KOPT-K1 (cell line): ENCODE measurements around the gene KITLG.
"Not testable (repeated sequence)": the region's sequence is repeated elsewhere in the genome, so short reads cannot be mapped to it uniquely, and the experiment has no call there.

Experiments
- H3K27ac ChIP-seq: fragments of 200-600 bp; sonication (generic); 2 replicates; pipeline ENCODE4 v1.5.1; 2016; ENCODE audit warnings: antibody characterized with exemption, mild to moderate bottlenecking, low read depth, low read length; ENCODE audit not compliant: poor library complexity, severe bottlenecking
- H3K36me3 ChIP-seq: fragments of 200-600 bp; sonication (generic); 2 replicates; pipeline ENCODE4 v1.5.1; 2017; ENCODE audit warnings: antibody characterized with exemption, mild to moderate bottlenecking, low read length, moderate library complexity; ENCODE audit not compliant: insufficient read depth
- H3K9me3 ChIP-seq: fragments of 200-600 bp; sonication (generic); 2 replicates; pipeline ENCODE4 v1.5.1; 2017; ENCODE audit warnings: antibody characterized with exemption, low read length, mild to moderate bottlenecking; ENCODE audit not compliant: insufficient read depth, poor library complexity, severe bottlenecking

KITLG gene

GRCh38 chr12:88580051-88580871 is at the start of gene KITLG:
KITLG (minus strand) TSS chr12:88580471; CDS start chr12:88580278, 193 bp downstream.
- H3K36me3 ChIP-seq: no peaks in the 10 kb centered on the region
- H3K27ac ChIP-seq: no peak within 1 kb of the TSS
- no peaks in the 10 kb centered on the region for H3K9me3 ChIP-seq

- no peaks in the 10 kb centered on the region for H3K9me3 ChIP-seq
- H3K27ac ChIP-seq: no peak overlapping the region
- no peaks in the 10 kb centered on the region for H3K36me3 ChIP-seq
These were observed 48.7 kb upstream of the KITLG start for GRCh38 chr12:88628856-88629509.

GRCh38 chr12:88628035-88628434 is 47.8 kb upstream of the KITLG start:
- not testable (repeated sequence) for H3K27ac ChIP-seq, H3K9me3 ChIP-seq, H3K36me3 ChIP-seq

- no peaks in the 10 kb centered on the region for H3K9me3 ChIP-seq
- no peaks in the 10 kb centered on the region for H3K36me3 ChIP-seq
- no peak overlapping the region for H3K27ac ChIP-seq
These were observed 47.2 kb upstream of the KITLG start for GRCh38 chr12:88627501-88627900.

GRCh38 chr12:88625356-88625755 is 45.1 kb upstream of the KITLG start:
- Histone ChIP-seq H3K27ac (no peak overlapping the region), H3K9me3 (no peaks in the 10 kb centered on the region), H3K36me3 (no peaks in the 10 kb centered on the region)

GRCh38 chr12:88624911-88625310 is 44.6 kb upstream of the KITLG start:
- H3K36me3 ChIP-seq: no peaks in the 10 kb centered on the region
- H3K9me3 ChIP-seq: no peaks in the 10 kb centered on the region
- no peak overlapping the region for H3K27ac ChIP-seq

- Histone ChIP-seq H3K9me3 (no peaks in the 10 kb centered on the region), H3K36me3 (no peaks in the 10 kb centered on the region), H3K27ac (no peak overlapping the region)
These were observed 43.7 kb upstream of the KITLG start for GRCh38 chr12:88623777-88624548.

- H3K9me3 ChIP-seq: no peaks in the 10 kb centered on the region
- no peak overlapping the region for H3K27ac ChIP-seq
- H3K36me3 ChIP-seq: no peaks in the 10 kb centered on the region
These were observed 37.1 kb upstream of the KITLG start for GRCh38 chr12:88617352-88617751.

- H3K9me3 ChIP-seq: no peaks in the 10 kb centered on the region
- no peaks in the 10 kb centered on the region for H3K36me3 ChIP-seq
- no peak overlapping the region for H3K27ac ChIP-seq
These were observed 35.2 kb upstream of the KITLG start for GRCh38 chr12:88615490-88615889.

GRCh38 chr12:88604646-88605045 is 24.4 kb upstream of the KITLG start:
- H3K9me3 ChIP-seq: no peaks in the 10 kb centered on the region
- no peaks in the 10 kb centered on the region for H3K36me3 ChIP-seq
- no peak overlapping the region for H3K27ac ChIP-seq

GRCh38 chr12:88600272-88600671 is 20.0 kb upstream of the KITLG start:
- Histone ChIP-seq H3K27ac (no peak overlapping the region), H3K9me3 (no peaks in the 10 kb centered on the region), H3K36me3 (no peaks in the 10 kb centered on the region)

GRCh38 chr12:88597365-88597764 is 17.1 kb upstream of the KITLG start:
- Histone ChIP-seq H3K27ac (no peak overlapping the region), H3K9me3 (no peaks in the 10 kb centered on the region), H3K36me3 (no peaks in the 10 kb centered on the region)

- H3K9me3 ChIP-seq: no peaks in the 10 kb centered on the region
- no peak overlapping the region for H3K27ac ChIP-seq
- no peaks in the 10 kb centered on the region for H3K36me3 ChIP-seq
These were observed 15.4 kb upstream of the KITLG start for GRCh38 chr12:88595697-88596096.

- no peaks in the 10 kb centered on the region for H3K36me3 ChIP-seq
- no peaks in the 10 kb centered on the region for H3K9me3 ChIP-seq
- no peak overlapping the region for H3K27ac ChIP-seq
These were observed 14.5 kb upstream of the KITLG start for GRCh38 chr12:88594780-88595179.

- H3K36me3 ChIP-seq: no peaks in the 10 kb centered on the region
- H3K27ac ChIP-seq: no peak overlapping the region
- H3K9me3 ChIP-seq: peaks cover 4% of the 10 kb centered on the region
These were observed 11.1 kb upstream of the KITLG start for GRCh38 chr12:88591343-88591742.
